GM21619 (cell line): ENCODE data around the gene PRSS21.

Source experiments
- ATAC-seq: cut with Tn5 transposase; IDR thresholded peaks from one replicate; pipeline ENCODE4 v1.9.1; 2021; ENCODE audit not compliant: unreplicated experiment

The PRSS21 gene

GRCh38 chr16:2860826-2861567, 44.0 kb downstream of the PRSS21 start:
- ATAC-seq, result no peak

- ATAC-seq, result no peak
These were observed 48.6 kb downstream of the PRSS21 start for GRCh38 chr16:2865651-2866050.

- ATAC-seq, result no peak
These were observed 49.4 kb downstream of the PRSS21 start for GRCh38 chr16:2866431-2866830.

GRCh38 chr16:2867661-2867986, 50.6 kb downstream of the PRSS21 start:
- ATAC-seq, result no peak

GRCh38 chr16:2867987-2868789, 51.2 kb downstream of the PRSS21 start:
- ATAC-seq, result peak; percentile 86
